ENCODE data around the gene MACO1.
"Not testable (repeated sequence)": the region's sequence is repeated elsewhere in the genome, so short reads cannot be mapped to it uniquely, and the experiment has no call there.

Gene MACO1

GRCh38 chr1:25492323-25492722 lies 61.6 kb downstream of the MACO1 start:
- no peak for DNase-seq

- no peak for DNase-seq
Measured at GRCh38 chr1:25494952-25495351, 64.3 kb downstream of the MACO1 start.

- DNase-seq, result no peak
Measured at GRCh38 chr1:25500694-25501093, 70.0 kb downstream of the MACO1 start.

- DNase-seq, result no peak
Measured at GRCh38 chr1:25501235-25502058, 70.8 kb downstream of the MACO1 start.

GRCh38 chr1:25502957-25503356 lies 72.3 kb downstream of the MACO1 start:
- no peak for DNase-seq

GRCh38 chr1:25503551-25504426 lies 73.1 kb downstream of the MACO1 start:
- peak; percentile 75 for DNase-seq

- DNase-seq, result no peak
Measured at GRCh38 chr1:25504706-25505595, 74.3 kb downstream of the MACO1 start.

DNA sequence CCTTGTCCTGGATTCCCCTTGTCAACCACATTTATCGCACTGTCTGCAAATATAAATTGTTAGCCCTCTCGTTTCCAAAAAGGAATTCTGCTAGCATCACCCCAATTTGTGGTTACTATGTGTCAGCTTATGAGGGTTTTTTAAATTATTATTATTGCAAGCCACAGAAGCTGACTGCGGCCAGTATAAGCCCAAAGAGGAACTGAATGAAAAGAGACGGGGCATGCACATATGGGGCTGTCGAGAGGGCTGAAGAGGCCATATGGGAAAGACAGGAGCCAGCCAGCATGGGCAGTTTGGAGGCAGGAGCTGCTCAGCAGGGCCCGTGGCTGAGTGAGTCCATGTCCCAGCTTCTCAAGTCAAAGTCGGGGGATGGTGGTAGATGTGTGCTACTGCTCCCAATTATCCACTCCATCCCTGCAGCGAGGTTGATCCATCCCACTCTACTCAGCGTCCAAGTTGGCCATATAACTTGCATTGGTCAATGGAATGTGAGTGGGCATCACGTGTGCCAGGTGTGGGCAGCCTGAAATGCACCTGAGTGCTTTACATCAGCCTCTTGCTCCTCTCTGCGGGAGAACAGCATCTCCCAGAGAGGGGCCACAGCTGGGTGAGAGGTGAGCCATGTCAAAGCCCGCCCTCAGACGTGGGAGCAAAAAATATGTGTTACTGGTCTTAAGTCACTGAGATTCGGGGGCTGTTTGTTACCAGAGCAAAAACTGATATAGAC lies 75.1 kb downstream of the MACO1 start:
- DNase-seq, result no peak

- DNase-seq, result not testable (repeated sequence)
Measured at GRCh38 chr1:25506566-25507463, 76.1 kb downstream of the MACO1 start.

DNA sequence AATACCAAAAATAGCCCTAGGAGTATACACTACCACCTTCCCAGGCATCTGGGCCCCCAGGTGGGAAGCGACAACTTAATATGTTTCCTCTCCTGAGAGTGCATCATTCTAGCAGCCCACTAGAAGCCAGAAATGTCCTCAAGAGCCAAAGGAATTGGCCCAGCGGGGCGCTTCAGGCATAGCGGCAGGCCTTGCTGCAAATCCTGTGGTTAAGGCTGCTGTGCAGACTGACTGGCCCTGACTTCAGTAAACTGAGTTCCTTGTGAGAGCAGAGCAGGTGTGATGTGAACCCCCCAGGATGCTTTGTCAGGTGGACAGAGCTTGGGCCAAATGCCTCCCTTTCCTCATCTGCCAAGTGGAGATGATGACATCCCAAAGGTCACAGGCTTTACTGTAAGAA lies 83.0 kb downstream of the MACO1 start:
- no peak for DNase-seq

GRCh38 chr1:25515033-25515432 lies 84.3 kb downstream of the MACO1 start:
- DNase-seq, result no peak

GRCh38 chr1:25516686-25517085 lies 86.0 kb downstream of the MACO1 start:
- DNase-seq, result no peak

GRCh38 chr1:25517476-25518394 lies 87.0 kb downstream of the MACO1 start:
- DNase-seq, result no peak

DNA sequence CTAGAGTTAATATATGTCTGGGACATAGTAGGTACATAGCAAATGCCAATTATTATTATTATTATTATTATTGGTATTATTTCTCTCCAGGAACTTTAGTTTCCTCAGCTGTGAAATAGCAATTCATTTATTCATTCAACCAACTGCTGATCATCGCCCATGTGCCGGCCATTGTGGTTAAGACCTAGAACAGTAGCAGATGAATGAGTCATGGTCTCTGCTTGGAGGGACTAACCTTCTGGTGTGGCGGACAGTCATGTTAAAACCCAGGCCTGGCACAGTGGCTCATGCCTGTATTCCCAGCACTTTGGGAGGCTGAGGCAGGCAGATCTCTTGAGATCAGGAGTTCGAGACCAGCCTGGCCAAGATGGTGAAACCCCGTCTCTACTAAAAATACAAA lies 88.9 kb downstream of the MACO1 start:
- no peak for DNase-seq

GRCh38 chr1:25520446-25521061 lies 89.9 kb downstream of the MACO1 start:
- DNase-seq, result peak; percentile 73

GRCh38 chr1:25522031-25522655 lies 91.4 kb downstream of the MACO1 start:
- DNase-seq, result no peak

GRCh38 chr1:25523542-25523941 lies 92.8 kb downstream of the MACO1 start:
- DNase-seq, result no peak

GRCh38 chr1:25524568-25525360 lies 94.1 kb downstream of the MACO1 start:
- no peak for DNase-seq

Measured in stimulated activated CD4-positive, alpha-beta T cell treated with anti-CD3 and anti-CD28 coated beads, Interleukin-4, amount 100 ng/mL, for 1 hour (primary cell).